ENCODE results near the gene CPT2. TPM values are rescaled to one million over a fixed set of nuclear protein-coding genes. Genes with fewer than 3 reads are reported as not detected.
A peak's percentile ranks its signal among the peaks of the same experiment; 100 is the strongest.

The CPT2 gene
- total RNA-seq, 1 donor from 2014 or later: 26.3 TPM

DNA sequence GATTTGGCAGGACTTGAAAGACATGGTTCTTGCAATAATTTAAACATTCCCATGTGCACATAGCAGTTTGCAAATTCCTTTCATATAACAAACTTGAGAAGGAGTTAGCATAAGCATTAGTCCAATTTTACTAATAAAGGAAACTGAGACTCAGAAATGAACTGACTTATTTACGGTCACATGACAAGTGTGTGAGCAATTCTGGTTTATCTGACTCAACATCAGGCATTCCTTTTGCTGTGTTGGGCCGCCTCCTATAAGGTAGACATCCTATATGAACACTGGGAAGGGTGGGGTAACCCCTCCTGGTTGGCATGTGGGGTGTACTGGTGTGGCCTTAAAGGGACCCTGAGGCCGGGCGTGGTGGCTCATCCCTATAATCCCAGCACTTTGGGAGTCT lies 8.5 kb upstream of the CPT2 start:
- no peaks in the 10 kb centered on the region for H3K9me3 ChIP-seq
- no peak overlapping the region for H3K27ac ChIP-seq
- DNase-seq: no peak
- peaks cover 14% of the 10 kb centered on the region for H3K4me1 ChIP-seq
- intact Hi-C loops (cut with DNase I): no loop called here
- no peak for ATAC-seq
- TF ChIP-seq CTCF (IDR thresholded peaks at IDR 0.05): no peak
- H3K4me3 ChIP-seq: no peak overlapping the region
- no peaks in the 10 kb centered on the region for H3K27me3 ChIP-seq (ENCODE audit: low read depth)
- H3K36me3 ChIP-seq: no peaks in the 10 kb centered on the region

- Histone ChIP-seq H3K4me1 (peaks cover 9% of the 10 kb centered on the region), H3K36me3 (no peaks in the 10 kb centered on the region), H3K27ac (no peak overlapping the region), H3K9me3 (no peaks in the 10 kb centered on the region), H3K27me3 (ENCODE audit: low read depth) (no peaks in the 10 kb centered on the region), H3K4me3 (no peak overlapping the region)
- DNase-seq: no peak
- TF ChIP-seq CTCF (IDR thresholded peaks at IDR 0.05): no peak
- ATAC-seq: no peak
- intact Hi-C loops (cut with DNase I): no loop called here
Measured at GRCh38 chr1:53189061-53189460, 7.6 kb upstream of the CPT2 start.

- ATAC-seq (no peak), DNase-seq (no peak)
- Histone ChIP-seq H3K27ac (no peak overlapping the region), H3K4me3 (no peak overlapping the region), H3K9me3 (no peaks in the 10 kb centered on the region), H3K4me1 (peaks cover 8% of the 10 kb centered on the region), H3K36me3 (no peaks in the 10 kb centered on the region), H3K27me3 (ENCODE audit: low read depth) (no peaks in the 10 kb centered on the region)
- intact Hi-C loops (cut with DNase I): no loop called here
- TF ChIP-seq CTCF (IDR thresholded peaks at IDR 0.05): no peak
Measured at GRCh38 chr1:53190210-53190611, 6.4 kb upstream of the CPT2 start.

GRCh38 chr1:53195246-53196016 lies 1.2 kb upstream of the CPT2 start:
- no peaks in the 10 kb centered on the region for H3K9me3 ChIP-seq
- no peak for DNase-seq
- peak overlapping the region; percentile 100 for H3K27ac ChIP-seq
- intact Hi-C loops (cut with DNase I): no loop called here
- no peaks in the 10 kb centered on the region for H3K36me3 ChIP-seq
- peak overlapping the region; percentile 93 for H3K4me3 ChIP-seq
- no peak for TF ChIP-seq CTCF (IDR thresholded peaks at IDR 0.05)
- ATAC-seq: no peak
- no peaks in the 10 kb centered on the region for H3K27me3 ChIP-seq (ENCODE audit: low read depth)
- peaks cover 34% of the 10 kb centered on the region for H3K4me1 ChIP-seq

DNA sequence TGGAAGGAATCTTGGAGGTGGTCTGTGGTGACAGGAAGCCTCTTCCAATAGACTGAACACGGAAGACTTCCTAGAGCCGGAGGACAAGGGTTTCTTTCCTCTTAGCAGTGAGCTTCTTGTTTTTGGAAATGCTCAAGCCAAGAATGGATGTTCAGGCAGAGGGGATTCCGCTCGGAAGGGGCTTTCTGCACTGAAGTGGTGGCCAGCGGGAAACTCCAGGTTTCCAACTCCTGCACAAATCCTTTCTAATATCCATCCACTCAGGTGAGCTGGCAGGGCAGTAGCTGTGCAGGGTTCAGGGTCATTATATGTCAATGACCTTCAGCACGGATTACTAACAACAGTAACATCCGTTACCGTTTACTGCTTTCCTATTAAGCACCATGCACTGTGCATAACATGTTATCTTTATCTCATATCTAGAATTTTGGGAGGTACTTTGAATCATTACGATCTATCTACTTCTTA lies 573 bp upstream of the CPT2 start:
- intact Hi-C loops (cut with DNase I): no loop called here
- ATAC-seq (peak; percentile 18 to 27), DNase-seq (no peak)

More for the DNA sequence above, 573 bp upstream of the CPT2 start:
- peak overlapping the region; percentile 93 for H3K4me3 ChIP-seq
- H3K27me3 ChIP-seq (ENCODE audit: low read depth): no peaks in the 10 kb centered on the region
- H3K9me3 ChIP-seq: no peaks in the 10 kb centered on the region
- peaks cover 34% of the 10 kb centered on the region for H3K4me1 ChIP-seq
- no peak for TF ChIP-seq CTCF (IDR thresholded peaks at IDR 0.05)
- H3K36me3 ChIP-seq: peaks cover 6% of the 10 kb centered on the region
- H3K27ac ChIP-seq: peak overlapping the region; percentile 100
